ENCODE data around the gene METTL2A. TPM values are rescaled to one million over a fixed set of nuclear protein-coding genes. Genes with fewer than 3 reads are reported as not detected.
A peak's percentile ranks its signal among the peaks of the same experiment; 100 is the strongest.
"Not testable (repeated sequence)": the region's sequence is repeated elsewhere in the genome, so short reads cannot be mapped to it uniquely, and the experiment has no call there.

METTL2A gene
- total and polyA plus RNA-seq, 4 experiments from 2014 or later: 8.9 to 19.1 (median 16.5) TPM

GRCh38 chr17:62471380-62471880, 47.7 kb downstream of the METTL2A start:
- H3K27me3 ChIP-seq (ENCODE audit: insufficient read depth, low read length); H3K9me3 ChIP-seq (ENCODE audit: control insufficient read depth in 1 of 2, low read length in 2 of 2); H3K27me3 Mint-ChIP-seq; POLR2A ChIA-PET (ENCODE audit: partially characterized antibody); H3K27ac ChIP-seq (ENCODE audit: low read depth, low read length); intact Hi-C loops (cut with micrococcal nuclease); H3K36me3 ChIP-seq (ENCODE audit: insufficient read depth, low read length); H3K36me3 Mint-ChIP-seq; H3K4me1 ChIP-seq (ENCODE audit: insufficient read depth, low read length); H3K4me3 ChIP-seq (ENCODE audit: low read length in 2 of 2); DNase-seq; H3K9me3 Mint-ChIP-seq: not testable (repeated sequence)
- Mint-ChIP-seq H3K4me1 (peaks cover 7 to 23% (median 13%) of the 10 kb centered on the region in 4 donors), H3K4me3 (peak overlapping the region in 1 of 8 donors; percentile 54), H3K27ac (peak overlapping the region in 2 of 7 donors; percentile 40 to 41)
- CTCF ChIA-PET (ENCODE audit: partially characterized antibody): interaction anchor here (1.6 kb wide), 1 partner anchor 14 kb away, joined by 4 read pairs; no protein-coding TSS in a partner anchor

- Mint-ChIP-seq H3K4me1 (peaks cover 16 to 26% (median 21%) of the 10 kb centered on the region in 4 donors), H3K27ac (peak overlapping the region in 3 of 7 donors; percentile 41 to 70 (median 46))
- peaks cover 13% of the 10 kb centered on the region for H3K4me1 ChIP-seq (ENCODE audit: insufficient read depth, low read length)
- H3K27me3 Mint-ChIP-seq; H3K36me3 ChIP-seq (ENCODE audit: insufficient read depth, low read length); H3K27me3 ChIP-seq (ENCODE audit: insufficient read depth, low read length); intact Hi-C loops (cut with micrococcal nuclease); H3K9me3 ChIP-seq (ENCODE audit: control insufficient read depth in 1 of 2, low read length in 2 of 2); POLR2A ChIA-PET (ENCODE audit: partially characterized antibody); H3K4me3 ChIP-seq (ENCODE audit: low read length in 2 of 2); H3K36me3 Mint-ChIP-seq; H3K27ac ChIP-seq (ENCODE audit: low read depth, low read length); CTCF ChIA-PET (ENCODE audit: partially characterized antibody); H3K9me3 Mint-ChIP-seq; H3K4me3 Mint-ChIP-seq; DNase-seq: not testable (repeated sequence)
Observed at GRCh38 chr17:62473030-62473982, 49.6 kb downstream of the METTL2A start.

GRCh38 chr17:62477111-62477510, 53.4 kb downstream of the METTL2A start:
- peak overlapping the region; percentile 74 to 92 (median 85) for H3K27ac Mint-ChIP-seq
- peaks cover 4 to 19% of the 10 kb centered on the region in 2 donors for H3K36me3 Mint-ChIP-seq
- DNase-seq: peak in 1 of 5 donors; percentile 3
- CTCF ChIA-PET (ENCODE audit: partially characterized antibody); H3K9me3 ChIP-seq (ENCODE audit: control insufficient read depth in 1 of 2, low read length in 2 of 2); H3K9me3 Mint-ChIP-seq; POLR2A ChIA-PET (ENCODE audit: partially characterized antibody); H3K27me3 ChIP-seq (ENCODE audit: insufficient read depth, low read length); H3K4me1 ChIP-seq (ENCODE audit: insufficient read depth, low read length); H3K27me3 Mint-ChIP-seq; H3K4me3 ChIP-seq (ENCODE audit: low read length in 2 of 2); H3K36me3 ChIP-seq (ENCODE audit: insufficient read depth, low read length): not testable (repeated sequence)
- peak overlapping the region; percentile 81 to 90 (median 86) for H3K4me3 Mint-ChIP-seq
- peaks cover 14 to 39% (median 29%) of the 10 kb centered on the region in 4 donors for H3K4me1 Mint-ChIP-seq
- intact Hi-C loops (cut with micrococcal nuclease): loop anchor here (5.0 kb wide), 1 partner anchor 550 kb away; the partner anchor contains the start of gene INTS2
- peak overlapping the region; percentile 63 for H3K27ac ChIP-seq (ENCODE audit: low read depth, low read length)

- intact Hi-C loops (cut with micrococcal nuclease): loop anchor here (2.0 to 5.0 kb wide), 2 partner anchors 55 to 551 kb away; partner anchors contain the start of genes INTS2 and METTL2A
- H3K27ac Mint-ChIP-seq: peak overlapping the region; percentile 74 to 92 (median 85)
Observed at GRCh38 chr17:62477718-62478408, 54.2 kb downstream of the METTL2A start.

GRCh38 chr17:62478424-62478879, 54.8 kb downstream of the METTL2A start, which contains the start of gene TLK2:
Gene TLK2, plus strand, starts transcription at chr17:62478825. Its CDS starts 2,301 bp downstream, at chr17:62481126.
- peak within 1 kb of the TSS; percentile 89 to 96 (median 92) for H3K4me3 Mint-ChIP-seq
- Histone ChIP-seq H3K27me3 (ENCODE audit: insufficient read depth, low read length) (no peaks in the 10 kb centered on the region), H3K4me3 (ENCODE audit: low read length in 2 of 2) (peak within 1 kb of the TSS; percentile 23 to 38), H3K4me1 (ENCODE audit: insufficient read depth, low read length) (peaks cover 12% of the 10 kb centered on the region), H3K36me3 (ENCODE audit: insufficient read depth, low read length) (no peaks in the 10 kb centered on the region), H3K27ac (ENCODE audit: low read depth, low read length) (peak within 1 kb of the TSS; percentile 71), H3K9me3 (ENCODE audit: control insufficient read depth in 1 of 2, low read length in 2 of 2) (no peaks in the 10 kb centered on the region)
- H3K27ac Mint-ChIP-seq: peak within 1 kb of the TSS; percentile 85 to 98 (median 97)
- H3K27me3 Mint-ChIP-seq: no peaks in the 10 kb centered on the region
- H3K36me3 Mint-ChIP-seq: peaks cover 4 to 29% of the 10 kb centered on the region in 2 donors
- no peaks in the 10 kb centered on the region for H3K9me3 Mint-ChIP-seq
- ChIA-PET POLR2A (ENCODE audit: partially characterized antibody) (no interaction called here), CTCF (ENCODE audit: partially characterized antibody) (no interaction called here)
- DNase-seq: peak in 4 of 5 donors; percentile 71 to 76 (median 74)
- intact Hi-C loops (cut with micrococcal nuclease): loop anchor here (2.0 to 5.0 kb wide), 2 partner anchors 56 to 551 kb away; partner anchors contain the start of genes INTS2 and METTL2A
- peaks cover 19 to 47% (median 34%) of the 10 kb centered on the region in 4 donors for H3K4me1 Mint-ChIP-seq

More at GRCh38 chr17:62477718-62478408, 54.2 kb downstream of the METTL2A start:
- Histone ChIP-seq H3K27ac (ENCODE audit: low read depth, low read length) (peak overlapping the region; percentile 63), H3K4me3 (ENCODE audit: low read length in 2 of 2) (peak overlapping the region; percentile 23 to 35), H3K4me1 (ENCODE audit: insufficient read depth, low read length) (peaks cover 12% of the 10 kb centered on the region)
- DNase-seq: peak; percentile 36 to 65 (median 45)
- H3K36me3 Mint-ChIP-seq: peaks cover 4 to 24% of the 10 kb centered on the region in 2 donors
- H3K27me3 Mint-ChIP-seq; H3K9me3 ChIP-seq (ENCODE audit: control insufficient read depth in 1 of 2, low read length in 2 of 2); H3K9me3 Mint-ChIP-seq; H3K36me3 ChIP-seq (ENCODE audit: insufficient read depth, low read length); H3K27me3 ChIP-seq (ENCODE audit: insufficient read depth, low read length); POLR2A ChIA-PET (ENCODE audit: partially characterized antibody); CTCF ChIA-PET (ENCODE audit: partially characterized antibody): not testable (repeated sequence)
- peak overlapping the region; percentile 81 to 90 (median 86) for H3K4me3 Mint-ChIP-seq
- H3K4me1 Mint-ChIP-seq: peaks cover 16 to 46% (median 35%) of the 10 kb centered on the region in 4 donors

GRCh38 chr17:62478880-62479638, 55.4 kb downstream of the METTL2A start:
- H3K4me1 Mint-ChIP-seq: peaks cover 20 to 48% (median 37%) of the 10 kb centered on the region in 4 donors
- H3K27ac ChIP-seq (ENCODE audit: low read depth, low read length): peak overlapping the region; percentile 71
- POLR2A ChIA-PET (ENCODE audit: partially characterized antibody); H3K9me3 ChIP-seq (ENCODE audit: control insufficient read depth in 1 of 2, low read length in 2 of 2); H3K36me3 ChIP-seq (ENCODE audit: insufficient read depth, low read length); CTCF ChIA-PET (ENCODE audit: partially characterized antibody); H3K27me3 ChIP-seq (ENCODE audit: insufficient read depth, low read length); H3K9me3 Mint-ChIP-seq; H3K27me3 Mint-ChIP-seq: not testable (repeated sequence)
- H3K36me3 Mint-ChIP-seq: peaks cover 4 to 33% of the 10 kb centered on the region in 2 donors
- peak overlapping the region in 1 of 2 donors; percentile 38 for H3K4me3 ChIP-seq (ENCODE audit: low read length in 2 of 2)
- peak overlapping the region in 3 of 7 donors; percentile 36 to 98 (median 97) for H3K27ac Mint-ChIP-seq
- H3K4me3 Mint-ChIP-seq: peak overlapping the region; percentile 45 to 96 (median 91)
- intact Hi-C loops (cut with micrococcal nuclease): loop anchor here (2.0 to 5.0 kb wide), 2 partner anchors 56 to 552 kb away; partner anchors contain the start of genes INTS2 and METTL2A
- DNase-seq: peak in 2 of 5 donors; percentile 58 to 76
- H3K4me1 ChIP-seq (ENCODE audit: insufficient read depth, low read length): peaks cover 12% of the 10 kb centered on the region

Measured in CD4-positive, alpha-beta memory T cell (primary cell).